DLD1 (cell line): Measurements from ENCODE around the gene TGFBR2.

ENCODE experiments used
- in situ Hi-C: cut with HindIII; loops from 2 replicates; pipeline ENCODE4 v1.10.0; 2017; ENCODE audit warnings: low sequenced_read_pairs

TGFBR2 gene

DNA sequence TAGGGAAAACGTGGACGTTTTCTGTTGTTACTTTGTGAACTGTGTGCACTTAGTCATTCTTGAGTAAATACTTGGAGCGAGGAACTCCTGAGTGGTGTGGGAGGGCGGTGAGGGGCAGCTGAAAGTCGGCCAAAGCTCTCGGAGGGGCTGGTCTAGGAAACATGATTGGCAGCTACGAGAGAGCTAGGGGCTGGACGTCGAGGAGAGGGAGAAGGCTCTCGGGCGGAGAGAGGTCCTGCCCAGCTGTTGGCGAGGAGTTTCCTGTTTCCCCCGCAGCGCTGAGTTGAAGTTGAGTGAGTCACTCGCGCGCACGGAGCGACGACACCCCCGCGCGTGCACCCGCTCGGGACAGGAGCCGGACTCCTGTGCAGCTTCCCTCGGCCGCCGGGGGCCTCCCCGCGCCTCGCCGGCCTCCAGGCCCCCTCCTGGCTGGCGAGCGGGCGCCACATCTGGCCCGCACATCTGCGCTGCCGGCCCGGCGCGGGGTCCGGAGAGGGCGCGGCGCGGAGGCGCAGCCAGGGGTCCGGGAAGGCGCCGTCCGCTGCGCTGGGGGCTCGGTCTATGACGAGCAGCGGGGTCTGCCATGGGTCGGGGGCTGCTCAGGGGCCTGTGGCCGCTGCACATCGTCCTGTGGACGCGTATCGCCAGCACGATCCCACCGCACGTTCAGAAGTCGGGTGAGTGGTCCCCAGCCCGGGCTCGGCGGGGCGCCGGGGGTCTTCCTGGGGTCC, at the start of gene TGFBR2:
TGFBR2 (plus strand) TSS at position 301 of the 731 bp plus-strand sequence; CDS start at position 584, 283 bp downstream.
- in situ Hi-C loops = no loop called here

DNA sequence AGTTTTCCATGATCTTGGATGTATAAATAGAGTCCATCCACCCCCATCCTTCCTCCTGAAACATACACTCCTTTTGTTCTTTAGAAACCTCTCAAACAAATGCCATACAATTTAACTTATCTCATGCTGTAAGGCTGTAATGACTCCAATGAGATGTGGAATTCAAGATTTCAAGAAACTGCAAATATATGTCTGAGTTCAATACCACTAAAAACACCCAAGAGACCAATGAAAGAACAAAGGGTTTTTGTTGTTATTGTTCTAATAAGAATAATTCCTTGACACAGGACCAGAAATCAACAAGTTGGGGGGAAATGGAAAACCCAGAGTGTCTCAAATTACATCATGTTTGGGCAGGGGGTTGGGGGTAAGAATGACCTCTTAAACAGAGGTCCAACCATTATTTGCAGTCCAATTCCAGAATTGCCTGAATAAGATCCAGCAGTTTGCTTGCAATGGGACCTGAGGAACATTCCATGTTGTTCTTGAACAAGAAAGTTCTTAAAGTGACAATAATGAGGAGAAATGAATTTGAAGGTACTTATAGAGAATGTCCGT, 48.6 kb upstream of the TGFBR2 start:
- in situ Hi-C loops = loop anchor here (5.0 kb wide), 1 partner anchor 99 kb away; no protein-coding TSS in a partner anchor

DNA sequence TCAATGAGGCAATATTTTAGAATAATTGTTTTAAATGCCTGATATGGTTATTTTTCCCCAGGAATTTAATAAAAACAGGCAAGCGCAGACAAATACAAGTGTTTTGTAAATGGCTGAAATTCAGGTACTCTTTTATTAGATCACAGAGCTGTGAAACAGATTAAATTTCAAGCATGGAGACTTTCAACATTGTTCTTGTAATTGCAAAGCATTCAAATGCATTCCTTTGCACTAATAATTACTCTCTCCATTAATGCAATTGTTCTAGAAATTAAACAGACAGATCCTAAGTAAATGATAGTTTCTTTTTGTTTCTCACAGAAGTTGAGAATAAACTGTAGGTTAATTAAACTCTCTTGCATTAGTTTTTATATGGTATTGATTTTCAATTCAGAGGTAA, 42.4 kb upstream of the TGFBR2 start:
- in situ Hi-C loops = loop anchor here (5.0 kb wide), 1 partner anchor 52 kb away; no protein-coding TSS in a partner anchor

DNA sequence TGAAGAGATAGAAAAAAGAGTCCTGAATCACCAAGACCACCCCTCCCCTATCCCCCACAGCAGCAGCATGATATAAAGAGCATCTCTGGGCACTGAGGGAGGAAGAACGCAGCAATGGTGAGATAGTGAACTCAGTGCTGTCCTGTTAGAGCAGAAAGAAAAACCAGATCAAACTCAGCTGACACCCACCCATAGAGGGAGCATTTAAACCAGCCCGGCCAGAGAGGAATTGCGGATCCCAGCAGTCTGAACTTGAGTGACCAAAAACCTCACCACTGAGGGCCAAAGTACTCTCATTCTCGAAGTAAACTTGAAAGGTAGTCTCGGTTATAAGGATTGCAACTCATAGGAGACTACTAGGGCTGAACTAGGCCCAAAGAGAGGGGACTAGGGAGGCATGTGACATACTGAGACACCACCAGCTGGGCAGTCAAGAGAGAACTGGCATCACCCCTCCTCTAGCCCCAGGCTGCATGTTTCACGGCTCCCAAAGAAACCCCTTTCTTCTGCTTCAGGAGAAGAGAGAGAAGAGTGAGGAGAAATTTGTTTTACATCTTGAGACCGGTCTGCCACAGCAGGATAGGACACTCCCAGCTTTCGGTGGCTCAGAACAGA, 39.2 kb upstream of the TGFBR2 start:
- in situ Hi-C loops = no loop called here

DNA sequence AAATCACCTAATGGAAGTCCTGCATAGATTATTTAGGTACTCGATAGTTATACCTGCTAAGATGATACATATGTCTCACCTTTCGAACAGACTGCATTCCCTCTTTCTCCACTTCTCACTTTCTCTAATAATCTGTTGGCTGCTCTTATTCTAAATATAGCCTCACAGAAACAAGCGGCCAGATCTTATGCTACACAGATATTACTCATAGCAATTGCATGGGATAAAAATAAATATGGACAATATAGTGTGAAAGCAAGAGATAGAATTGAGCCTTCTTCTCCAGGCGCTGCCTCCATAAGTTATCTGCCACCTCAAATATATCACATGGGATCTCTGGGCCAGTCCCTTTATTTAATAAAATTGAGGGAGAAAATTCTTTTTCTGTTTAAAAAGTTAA, 29.5 kb upstream of the TGFBR2 start:
- in situ Hi-C loops = no loop called here

DNA sequence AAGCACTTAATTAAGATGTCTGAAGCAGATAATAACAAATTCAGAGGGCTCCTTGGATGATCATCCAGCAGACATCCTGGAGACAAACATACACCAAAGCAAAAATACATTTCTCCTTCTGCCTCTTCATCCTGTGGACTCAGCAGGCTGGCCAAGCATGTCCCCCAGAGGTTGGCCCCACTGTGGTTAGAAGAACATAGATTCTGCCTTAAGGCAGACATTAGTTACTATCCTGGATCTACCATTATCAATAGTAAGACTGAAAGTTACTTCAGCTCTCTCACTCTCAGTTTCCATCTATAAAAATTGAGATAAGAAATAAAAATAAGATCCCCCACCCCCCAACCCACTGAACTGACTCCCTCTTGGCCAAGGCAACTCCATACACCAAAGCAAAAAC, 28.6 kb upstream of the TGFBR2 start:
- in situ Hi-C loops = no loop called here

DNA sequence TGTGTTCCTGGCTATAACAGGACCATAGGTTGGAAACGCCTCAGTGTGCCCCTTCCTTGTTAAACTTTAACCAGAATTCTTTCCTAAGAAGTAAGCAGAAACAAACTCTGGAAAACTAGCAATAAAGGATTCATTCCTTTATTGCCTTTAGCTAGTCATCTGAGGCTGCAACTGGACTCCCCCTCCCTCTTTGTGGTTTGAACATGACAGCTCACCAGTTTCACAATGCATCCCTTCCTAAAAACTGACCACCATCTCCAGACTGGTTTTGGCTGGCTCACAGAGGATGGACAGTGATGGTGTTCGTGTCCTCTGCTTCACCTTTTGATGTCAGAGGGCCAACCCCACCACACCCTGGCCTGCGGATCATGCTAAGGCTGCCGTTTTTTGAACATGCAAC, 27.9 kb upstream of the TGFBR2 start:
- in situ Hi-C loops = no loop called here

DNA sequence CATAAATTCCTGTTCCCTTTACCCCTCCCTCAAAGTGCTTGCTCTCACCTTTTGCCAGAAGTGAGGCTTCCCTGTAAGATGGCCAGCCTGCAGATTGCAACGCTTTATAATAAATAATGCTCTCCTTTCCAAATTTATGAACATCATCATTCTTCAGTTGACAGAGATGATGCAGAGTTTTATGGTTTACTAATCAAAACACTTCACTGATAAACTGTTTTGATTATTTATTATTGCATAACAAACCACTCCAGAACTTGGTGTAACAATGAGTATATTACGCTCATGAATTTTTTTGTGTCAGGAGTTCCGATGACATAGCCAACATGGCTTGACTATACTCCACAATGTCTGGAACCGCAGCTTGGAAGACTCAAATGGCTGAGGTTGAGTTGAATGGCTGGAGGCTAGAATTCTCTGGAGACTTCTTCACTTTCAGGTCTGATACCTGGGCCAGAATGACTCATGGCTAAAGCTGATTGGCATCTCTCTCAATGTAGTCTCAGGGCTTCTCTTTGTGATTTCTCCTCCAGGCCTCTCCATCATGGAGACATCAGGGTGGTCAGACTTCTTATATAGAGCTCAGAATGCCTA, 27.3 kb upstream of the TGFBR2 start:
- in situ Hi-C loops = no loop called here

DNA sequence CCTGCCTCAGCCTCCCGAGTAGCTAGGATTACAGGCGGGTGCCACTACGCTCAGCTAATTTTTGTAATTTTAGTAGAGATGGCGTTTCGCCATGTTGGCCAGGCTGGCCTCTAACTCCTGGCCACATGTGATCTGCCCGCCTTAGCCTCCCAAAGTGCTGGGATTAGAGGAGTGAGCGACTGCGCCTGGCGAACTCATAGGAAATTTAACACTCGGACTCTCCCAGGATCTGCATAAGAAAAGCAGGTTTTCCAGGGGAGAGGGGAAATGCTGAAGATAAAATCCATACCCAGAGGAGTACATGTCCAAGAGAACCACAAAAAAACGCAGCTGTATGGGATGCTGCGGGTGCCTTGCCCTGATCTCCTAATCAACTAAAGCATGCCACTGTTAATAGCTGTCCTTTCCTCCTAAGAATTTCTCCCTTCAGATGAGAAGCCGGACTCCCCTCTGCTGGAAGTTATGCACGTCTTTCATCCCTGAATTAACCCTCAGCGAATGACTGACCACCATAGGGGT, 25.3 kb upstream of the TGFBR2 start:
- in situ Hi-C loops = no loop called here

DNA sequence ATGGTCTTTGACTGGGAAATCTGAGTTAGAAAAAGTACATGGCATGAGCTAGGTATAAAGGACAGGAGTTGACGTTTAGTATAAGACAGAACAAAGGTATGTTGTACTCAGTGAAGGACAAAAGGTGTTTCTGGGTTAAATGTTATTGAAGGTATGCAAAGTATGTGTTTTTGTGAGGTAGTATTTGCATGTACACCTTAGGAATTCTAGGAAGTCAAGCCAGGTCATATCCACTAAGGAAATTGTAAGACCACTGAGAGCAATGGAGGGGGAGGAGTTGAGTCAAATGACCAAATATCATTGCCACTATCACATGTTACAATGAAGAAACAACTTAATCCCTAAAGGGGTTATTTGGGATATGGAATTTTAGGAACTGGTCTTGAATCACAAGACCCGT, 24.4 kb upstream of the TGFBR2 start:
- in situ Hi-C loops = no loop called here

DNA sequence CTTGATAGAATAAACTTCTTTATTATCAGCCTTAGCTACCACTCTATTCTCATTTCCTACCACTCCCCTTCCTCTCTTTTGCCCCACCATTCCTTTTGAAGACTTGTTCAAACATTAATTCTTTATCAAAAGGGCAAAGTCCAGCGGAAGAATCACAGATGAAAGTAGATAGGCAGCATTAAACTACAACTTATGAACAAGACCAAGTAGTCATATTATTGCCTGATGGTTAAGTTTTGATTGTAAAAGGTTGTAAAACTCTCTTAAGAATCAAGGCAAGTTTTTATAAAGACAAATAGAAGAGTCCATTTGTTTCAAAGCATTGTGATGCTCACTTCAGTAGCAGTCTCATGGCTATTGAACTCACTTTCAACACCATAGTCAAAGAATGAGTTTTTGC, 22.4 kb upstream of the TGFBR2 start:
- in situ Hi-C loops = no loop called here

DNA sequence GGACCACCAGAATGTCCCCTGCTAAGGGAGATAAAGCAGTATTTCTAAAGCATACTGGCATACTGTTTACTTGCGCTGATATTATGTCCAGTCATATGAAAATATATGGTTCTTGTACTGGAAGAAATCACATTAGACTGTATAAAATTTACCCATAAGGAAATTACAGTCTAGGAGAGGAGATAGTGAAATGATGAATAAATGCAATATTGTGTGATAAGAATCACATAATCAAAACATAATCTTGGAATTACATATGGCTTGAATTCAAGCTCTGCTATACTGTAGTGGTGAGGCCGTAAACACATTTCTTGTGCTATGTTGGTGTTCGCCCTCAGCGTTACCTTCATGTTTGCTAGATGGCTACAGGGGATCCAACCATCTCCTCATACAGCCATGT, 20.7 kb upstream of the TGFBR2 start:
- in situ Hi-C loops = no loop called here

DNA sequence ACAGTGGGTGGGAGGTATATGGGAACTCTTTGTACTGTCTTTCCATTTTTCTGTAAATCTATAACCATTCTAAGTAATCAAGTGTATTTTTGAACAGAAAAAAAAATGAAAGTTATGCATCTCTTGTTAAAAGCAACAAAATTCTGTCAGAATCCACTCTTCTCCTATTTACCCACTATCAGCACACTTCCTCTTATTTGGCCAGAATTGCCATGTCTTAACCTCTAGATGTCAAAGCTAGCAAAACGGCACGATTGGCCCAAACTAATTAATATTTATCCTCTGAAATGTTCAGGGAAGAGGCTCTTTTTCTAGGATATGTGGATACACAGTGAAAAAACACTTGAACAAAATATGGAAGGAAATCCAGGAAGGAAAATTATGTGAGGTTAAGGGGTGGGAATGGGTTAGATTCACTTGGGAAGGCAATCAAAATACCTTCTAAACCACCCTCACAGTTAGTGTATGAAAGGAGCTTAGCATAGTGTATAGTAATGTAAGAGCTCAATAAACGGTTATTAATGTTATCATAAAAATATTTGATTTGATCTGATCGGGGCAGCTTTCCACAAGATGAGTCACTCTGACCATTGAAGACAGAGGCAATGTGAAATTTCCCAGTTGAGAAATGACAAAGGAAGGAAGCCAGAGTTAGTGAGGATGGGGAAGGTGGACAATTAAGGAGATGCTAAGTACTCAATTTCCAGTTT, 20.1 kb upstream of the TGFBR2 start:
- in situ Hi-C loops = no loop called here

DNA sequence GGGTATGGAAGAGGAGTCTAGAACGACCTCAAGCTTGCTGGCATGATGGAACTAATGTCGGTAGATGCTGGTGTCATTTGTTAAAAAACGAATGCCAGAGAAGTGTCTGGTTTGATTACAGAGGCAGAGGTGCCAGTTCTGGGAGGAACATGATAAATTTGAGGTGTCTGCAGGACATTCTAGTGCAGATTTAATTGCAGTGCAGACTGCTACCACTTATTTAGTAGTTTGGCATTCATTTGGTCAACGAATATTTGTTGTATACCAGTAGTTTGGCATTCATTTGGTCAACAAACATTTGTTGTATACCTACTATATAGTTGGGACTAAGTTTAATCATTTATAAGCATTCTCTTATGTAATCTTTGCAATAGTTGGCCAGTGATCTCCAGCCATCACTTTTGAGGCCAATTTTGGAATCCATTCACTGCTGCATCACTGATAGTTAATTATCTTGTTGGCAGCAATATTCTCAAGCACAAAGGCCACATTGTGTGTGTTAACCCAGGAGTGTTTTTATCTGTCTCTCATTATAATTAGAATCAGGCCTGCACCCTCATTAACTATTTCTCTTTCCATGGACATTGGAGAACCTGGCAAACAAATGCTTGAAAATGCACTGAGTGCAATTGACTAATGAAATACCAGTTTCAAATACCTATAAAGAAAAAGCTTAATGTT, 19.5 kb upstream of the TGFBR2 start:
- in situ Hi-C loops = no loop called here

DNA sequence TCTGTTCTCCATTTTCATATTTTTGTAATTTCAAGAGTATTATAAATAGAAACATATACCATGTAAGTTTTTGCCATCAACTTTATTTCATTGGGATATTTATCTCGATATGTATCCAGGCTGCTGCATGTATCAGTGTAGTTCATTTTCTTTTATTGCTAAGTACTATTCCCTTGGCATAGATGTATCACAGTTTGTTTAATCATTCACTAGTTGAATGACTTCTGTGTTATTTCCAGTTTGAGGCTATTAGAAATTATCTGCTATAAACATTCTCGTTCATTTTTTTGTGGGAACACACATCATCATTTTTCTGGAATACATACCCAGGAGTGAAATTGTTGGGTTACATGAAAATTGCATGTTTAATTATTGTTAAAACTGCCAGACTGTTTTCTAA, 18.5 kb upstream of the TGFBR2 start:
- in situ Hi-C loops = no loop called here

DNA sequence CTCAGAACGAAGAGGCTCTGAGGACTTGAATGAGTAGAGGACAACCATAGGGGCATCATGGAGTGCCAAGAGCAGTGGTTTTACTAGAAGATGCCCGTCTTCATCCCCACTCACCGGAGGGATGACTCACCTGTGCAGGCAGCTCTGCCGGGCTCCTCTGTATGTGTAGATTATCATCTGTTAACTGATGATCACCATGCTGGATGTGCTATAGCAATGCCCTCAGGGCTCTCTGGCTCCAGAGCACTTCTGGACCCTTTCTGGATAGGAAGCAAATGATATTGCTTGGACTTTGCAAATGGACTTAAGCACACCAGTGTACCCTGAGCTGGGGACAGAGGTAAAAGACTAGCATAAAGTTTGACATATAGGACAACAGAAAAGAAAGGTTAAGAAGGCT, 10.2 kb upstream of the TGFBR2 start:
- in situ Hi-C loops = no loop called here

DNA sequence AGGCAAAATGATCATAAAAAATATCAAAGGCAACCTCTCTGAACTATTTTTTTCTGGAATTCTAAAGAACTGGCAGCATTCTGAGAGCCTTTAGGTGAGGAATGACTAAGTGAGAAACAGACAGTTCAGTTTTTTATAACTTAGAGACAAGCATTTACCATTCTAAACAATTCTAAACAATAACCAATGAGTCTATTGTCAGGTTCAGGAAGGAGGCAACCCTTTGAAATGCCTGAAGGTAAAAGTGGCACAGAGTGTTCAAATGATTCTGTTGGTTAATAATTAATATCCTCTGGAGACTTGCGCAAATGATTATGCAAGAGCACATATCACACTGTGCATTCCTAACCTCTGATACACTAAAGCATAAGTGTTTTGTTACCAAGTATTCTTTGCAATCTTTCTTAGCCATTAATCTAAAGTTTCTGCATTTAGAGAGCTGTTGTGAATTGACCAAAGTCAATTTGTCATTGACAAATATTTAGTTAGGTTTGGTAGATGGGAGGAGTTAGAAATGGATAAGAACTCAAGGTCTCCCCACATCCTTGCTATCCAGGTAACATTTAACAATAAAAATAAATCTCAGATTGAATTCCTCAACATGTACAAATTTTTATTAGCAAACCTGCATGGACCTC, 9.2 kb upstream of the TGFBR2 start:
- in situ Hi-C loops = no loop called here

DNA sequence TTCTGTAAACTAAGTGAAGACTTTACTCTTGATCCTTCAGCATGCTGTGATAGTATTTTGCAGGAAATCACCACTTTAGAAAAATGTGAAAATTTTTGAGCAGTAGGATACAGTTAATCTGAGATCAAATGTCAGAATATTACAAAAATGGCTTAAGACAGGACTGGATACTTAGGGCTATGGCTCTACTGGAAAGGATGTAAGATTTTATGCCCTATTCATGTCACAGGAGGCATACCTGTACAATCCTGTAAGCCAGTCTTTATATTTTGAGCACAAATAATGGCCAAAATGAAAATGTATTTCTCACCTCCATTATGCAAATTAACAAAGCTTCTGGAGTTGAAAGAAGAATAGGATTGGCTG, 8.6 kb upstream of the TGFBR2 start:
- in situ Hi-C loops = no loop called here

DNA sequence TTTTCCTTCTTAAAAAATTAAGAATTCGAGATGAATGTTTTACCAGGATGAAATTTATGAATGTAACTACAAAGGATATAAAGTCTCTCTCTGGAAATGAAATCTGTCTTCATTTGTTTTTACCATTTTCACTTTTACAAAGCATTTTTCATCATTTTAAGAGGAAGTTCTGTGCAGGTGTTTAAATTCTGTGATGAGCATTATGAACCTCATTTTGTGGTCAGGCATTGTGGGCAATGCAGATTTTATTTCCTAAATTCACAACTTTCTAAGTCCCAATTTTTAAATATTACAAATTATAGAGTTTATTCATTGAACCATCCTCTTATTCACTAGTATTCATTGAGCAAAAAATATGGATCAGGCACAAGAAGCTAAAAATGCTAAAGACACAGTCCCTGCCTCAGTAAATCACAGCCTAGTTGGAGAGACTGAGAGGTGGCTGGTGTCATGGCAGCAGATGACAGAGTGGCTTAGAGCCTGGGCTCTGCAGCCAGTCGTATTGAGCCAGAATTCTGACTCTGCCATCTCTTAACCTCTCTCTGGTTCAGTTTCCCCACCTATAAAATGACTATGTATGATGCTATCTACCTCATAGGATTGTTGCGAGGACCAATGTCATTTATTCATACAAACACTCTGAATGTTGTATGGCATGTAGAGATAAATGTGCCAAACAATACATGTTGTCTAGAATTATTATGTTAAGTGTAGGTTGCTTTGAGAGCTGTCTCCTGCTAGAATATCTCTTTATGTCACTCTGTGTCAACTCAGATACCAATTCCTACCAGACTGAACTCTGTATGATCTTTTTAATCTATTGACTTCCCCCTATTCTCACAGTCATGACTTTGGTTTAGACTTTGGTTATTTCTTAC, 7.5 kb upstream of the TGFBR2 start:
- in situ Hi-C loops = no loop called here
